HepG2 (cell line): ENCODE measurements around the gene SPACDR.

Experiments used
- BHLHE40 ChIP-seq: IDR thresholded peaks from 2 replicates; pipeline ENCODE4 v1.6.1; 2011; ENCODE audit warnings: low read length, improper control_type of control experiment
- CEBPB ChIP-seq: IDR thresholded peaks from 2 replicates; pipeline ENCODE4 v1.6.1; 2011; ENCODE audit warnings: low read depth, low read length, improper control_type of control experiment, borderline replicate concordance
- CTCF ChIP-seq: sonication (generic); formaldehyde crosslinking; IDR thresholded peaks from 2 replicates; pipeline ENCODE4 v1.5.0; 2020; ENCODE audit warnings: mild to moderate bottlenecking, missing genetic modification reagents, moderate library complexity
- EZH2 ChIP-seq: conservative IDR thresholded peaks from 2 replicates; pipeline ENCODE4 v1.6.1; 2012; ENCODE audit warnings: mild to moderate bottlenecking, low read depth, low read length, moderate library complexity
- MAFK ChIP-seq, 2 experiments: IDR thresholded peaks in 1 of 2; conservative IDR thresholded peaks in 1 of 2; 2 replicates each; pipeline ENCODE4 v1.6.1; 2011; ENCODE audit warnings: improper control_type of control experiment in 2 of 2, low read length in 2 of 2
- MAZ ChIP-seq, 2 experiments: sonication (generic) in 1 of 2; formaldehyde crosslinking in 1 of 2; IDR thresholded peaks; 2 replicates each; pipeline versions ENCODE4 v1.5.0 to v1.6.1; 2012 to 2020; ENCODE audit warnings: low read depth in 2 of 2, mild to moderate bottlenecking in 2 of 2, borderline replicate concordance in 1 of 2, improper control_type of control experiment in 1 of 2, low read length in 1 of 2, missing genetic modification reagents in 1 of 2, moderate library complexity in 1 of 2
- NFE2L2 ChIP-seq: fragments of 150-350 bp; IDR thresholded peaks from 2 replicates; pipeline ENCODE4 v1.6.1; 2014; ENCODE audit warnings: low read length
- PCBP1 ChIP-seq: fragments of 200-400 bp; formaldehyde crosslinking; IDR thresholded peaks from 2 replicates; pipeline ENCODE4 v1.6.1; 2017; ENCODE audit warnings: mild to moderate bottlenecking, low read depth, low read length, borderline replicate concordance
- POLR2A ChIP-seq, 2 experiments: IDR thresholded peaks; 2 replicates each; pipeline ENCODE4 v1.6.1; 2011; ENCODE audit warnings: low read depth in 2 of 2, low read length in 2 of 2, mild to moderate bottlenecking in 1 of 2, moderate library complexity in 1 of 2; ENCODE audit not compliant: insufficient read depth in 1 of 2
- RFXANK ChIP-seq: IDR thresholded peaks from 2 replicates; pipeline ENCODE4 v1.6.1; 2016
- SETDB1 ChIP-seq: sonication (generic); formaldehyde crosslinking; IDR thresholded peaks from 2 replicates; pipeline ENCODE4 v1.5.1; 2020; ENCODE audit warnings: missing genetic modification reagents, mild to moderate bottlenecking, borderline replicate concordance
- SOX6 ChIP-seq, 2 experiments: fragments of 450-650 bp in 1 of 2; sonication (generic) in 1 of 2; formaldehyde crosslinking in 1 of 2; IDR thresholded peaks; 2 replicates each; pipeline versions ENCODE4 v1.4.0 to v1.6.1; 2017 to 2020; ENCODE audit warnings: antibody characterized with exemption in 1 of 2, mild to moderate bottlenecking in 1 of 2, missing genetic modification reagents in 1 of 2
- SRF ChIP-seq: IDR thresholded peaks from 2 replicates; pipeline ENCODE4 v1.6.1; 2011; ENCODE audit warnings: mild to moderate bottlenecking, low read depth, low read length, moderate library complexity
- ZNF530 ChIP-seq: sonication (generic); formaldehyde crosslinking; IDR thresholded peaks from 2 replicates; pipeline ENCODE4 v1.5.0; 2020; ENCODE audit warnings: low read depth, mild to moderate bottlenecking, missing genetic modification reagents

DNA sequence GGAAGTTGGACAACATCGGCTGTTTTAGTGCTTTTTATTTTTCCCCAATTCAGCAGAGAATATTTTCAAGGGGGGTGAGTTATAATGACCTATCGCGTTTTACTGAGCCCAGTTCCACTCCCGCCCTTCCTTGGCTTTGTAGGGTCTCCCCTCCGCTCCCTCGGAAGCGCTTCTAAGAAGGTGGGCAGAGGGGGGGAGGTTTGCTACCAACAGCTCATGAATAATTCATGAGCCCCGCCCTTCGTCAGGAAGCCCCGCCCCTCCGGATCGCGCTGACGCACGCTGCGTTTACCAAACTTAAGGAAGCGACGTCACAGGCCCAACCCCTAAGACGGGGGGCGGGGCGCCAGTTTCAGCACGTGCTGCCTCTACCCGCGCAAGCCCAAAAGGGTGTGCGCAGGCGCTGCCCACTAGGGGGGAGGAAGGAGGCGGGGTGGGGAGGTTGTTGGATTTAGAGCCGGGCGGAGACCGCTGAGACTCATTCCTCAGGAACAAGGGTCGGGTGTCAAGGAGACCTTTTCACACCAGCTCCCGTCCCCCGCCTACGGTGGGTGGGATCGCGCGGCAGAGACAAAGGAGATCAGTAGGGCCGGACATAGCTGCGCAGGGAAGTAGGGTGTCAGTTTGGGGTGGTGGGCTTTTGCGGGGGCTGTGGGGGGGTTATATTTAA lies 35.0 kb downstream of the SPACDR start:
- TF ChIP-seq RFXANK (CRISPR knock-in tag), result no peak
- no peak for TF ChIP-seq EZH2
- no peak; the same call in 1 of the 2 replicates for TF ChIP-seq CTCF (CRISPR knock-in tag)
- TF ChIP-seq NFE2L2, result no peak
- TF ChIP-seq BHLHE40, result peak; percentile 100
- no peak; the same call in 1 of the 2 replicates for TF ChIP-seq PCBP1
- no peak for TF ChIP-seq ZNF530 (CRISPR knock-in tag)
- no peak for TF ChIP-seq SOX6 (IDR thresholded peaks at IDR 0.05)
- TF ChIP-seq SOX6 (CRISPR knock-in tag; IDR thresholded peaks at IDR 0.05), result peak; percentile 61
- TF ChIP-seq CEBPB, result no peak
- TF ChIP-seq SRF, result 0 out of 2 replicates have a peak, but pooled peaks have one; percentile 21
- peak in 1 of 2 experiments; percentile 78; a peak in 2 of 4 replicates for TF ChIP-seq POLR2A (IDR thresholded peaks at IDR 0.05; ENCODE audit: insufficient read depth in 1 of 2, low read depth in 2 of 2, low read length in 2 of 2)
- TF ChIP-seq SETDB1, result no peak
- TF ChIP-seq MAZ (IDR thresholded peaks at IDR 0.05; ENCODE audit: borderline replicate concordance, low read depth, low read length), result peak; percentile 98
- no peak for TF ChIP-seq MAZ (CRISPR knock-in tag; IDR thresholded peaks at IDR 0.05; ENCODE audit: low read depth)
- TF ChIP-seq MAFK (conservative IDR thresholded peaks at IDR 0.05 in 1 of 2, IDR thresholded peaks at IDR 0.05 in 1 of 2; ENCODE audit: low read length in 2 of 2), result peak; percentile 0 to 42; a peak in 2 of 4 replicates
